ENCODE results near the gene DIRAS2. TPM values are rescaled to one million over a fixed set of nuclear protein-coding genes. Genes with fewer than 3 reads are reported as not detected.

DIRAS2 gene
- total RNA-seq, 4 donors from 2014 or later: 0.32 to 0.73 (median 0.53) TPM

DNA sequence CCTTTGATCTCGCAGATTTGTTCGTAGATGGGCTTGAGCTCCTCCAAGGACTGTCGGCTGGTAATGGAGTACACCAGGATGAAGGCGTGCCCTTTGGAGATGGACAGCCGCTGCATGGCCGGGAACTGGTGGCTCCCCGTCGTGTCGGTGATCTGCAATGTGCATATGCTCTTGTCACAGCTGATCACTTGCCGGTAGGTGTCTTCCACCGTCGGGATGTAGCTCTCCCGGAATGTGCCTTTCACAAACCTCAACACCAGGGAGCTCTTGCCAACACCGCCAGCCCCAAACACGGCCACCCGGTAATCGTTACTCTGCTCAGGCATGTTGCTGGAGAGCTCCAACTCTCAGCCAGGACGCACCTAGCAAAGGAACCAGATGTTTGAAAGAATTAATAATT, 29.1 kb downstream of the DIRAS2 start:
- WGBS: 92% methylated on average over 15 of the region's 18 CpGs
- Histone ChIP-seq H3K4me1 (no peaks in the 10 kb centered on the region), H3K9me3 (no peaks in the 10 kb centered on the region), H3K4me3 (no peak overlapping the region), H3K27me3 (peaks cover 8% of the 10 kb centered on the region), H3K36me3 (no peaks in the 10 kb centered on the region), H3K27ac (no peak overlapping the region)
- no peak for DNase-seq (ENCODE audit: low spot score in 2 of 2)
- no peak for TF ChIP-seq EP300 (IDR thresholded peaks at IDR 0.05)
- no peak for TF ChIP-seq POLR2A (IDR thresholded peaks at IDR 0.05)
- no peak for TF ChIP-seq POLR2AphosphoS5 (IDR thresholded peaks at IDR 0.05)
- TF ChIP-seq, protein P1, sequence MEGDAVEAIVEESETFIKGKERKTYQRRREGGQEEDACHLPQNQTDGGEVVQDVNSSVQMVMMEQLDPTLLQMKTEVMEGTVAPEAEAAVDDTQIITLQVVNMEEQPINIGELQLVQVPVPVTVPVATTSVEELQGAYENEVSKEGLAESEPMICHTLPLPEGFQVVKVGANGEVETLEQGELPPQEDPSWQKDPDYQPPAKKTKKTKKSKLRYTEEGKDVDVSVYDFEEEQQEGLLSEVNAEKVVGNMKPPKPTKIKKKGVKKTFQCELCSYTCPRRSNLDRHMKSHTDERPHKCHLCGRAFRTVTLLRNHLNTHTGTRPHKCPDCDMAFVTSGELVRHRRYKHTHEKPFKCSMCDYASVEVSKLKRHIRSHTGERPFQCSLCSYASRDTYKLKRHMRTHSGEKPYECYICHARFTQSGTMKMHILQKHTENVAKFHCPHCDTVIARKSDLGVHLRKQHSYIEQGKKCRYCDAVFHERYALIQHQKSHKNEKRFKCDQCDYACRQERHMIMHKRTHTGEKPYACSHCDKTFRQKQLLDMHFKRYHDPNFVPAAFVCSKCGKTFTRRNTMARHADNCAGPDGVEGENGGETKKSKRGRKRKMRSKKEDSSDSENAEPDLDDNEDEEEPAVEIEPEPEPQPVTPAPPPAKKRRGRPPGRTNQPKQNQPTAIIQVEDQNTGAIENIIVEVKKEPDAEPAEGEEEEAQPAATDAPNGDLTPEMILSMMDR (IDR thresholded peaks at IDR 0.05): no peak

DNA sequence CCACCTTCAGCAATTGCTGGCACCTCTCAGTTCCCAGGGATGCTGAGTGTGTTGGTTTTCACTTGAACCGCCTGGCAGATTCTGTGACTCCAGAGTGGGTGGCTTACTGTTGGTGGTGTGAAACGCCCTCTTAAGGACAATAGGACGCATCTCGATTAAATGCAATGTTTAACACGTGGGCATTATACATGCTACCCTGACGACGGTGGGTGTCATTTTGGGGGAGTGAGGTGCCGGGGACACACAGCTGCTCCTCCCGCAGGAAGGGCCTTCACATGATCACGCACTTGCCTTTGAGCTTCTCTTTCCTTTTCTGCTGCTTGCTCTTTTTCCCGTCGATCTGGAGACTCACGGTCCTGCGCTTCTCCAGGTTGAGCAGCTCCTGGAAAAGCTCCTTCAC, 29.7 kb downstream of the DIRAS2 start:
- H3K4me3 ChIP-seq: no peak overlapping the region
- TF ChIP-seq POLR2A (IDR thresholded peaks at IDR 0.05) (no peak), POLR2AphosphoS5 (IDR thresholded peaks at IDR 0.05) (no peak), EP300 (IDR thresholded peaks at IDR 0.05) (no peak)
- TF ChIP-seq, protein P1 (IDR thresholded peaks at IDR 0.05): no peak
- H3K4me1 ChIP-seq: no peaks in the 10 kb centered on the region
- H3K9me3 ChIP-seq: no peaks in the 10 kb centered on the region
- no peak for DNase-seq (ENCODE audit: low spot score in 2 of 2)
- no peak overlapping the region for H3K27ac ChIP-seq
- H3K36me3 ChIP-seq: no peaks in the 10 kb centered on the region
- 90% methylated on average over 14 of the region's 14 CpGs for WGBS
- peaks cover 8% of the 10 kb centered on the region for H3K27me3 ChIP-seq

DNA sequence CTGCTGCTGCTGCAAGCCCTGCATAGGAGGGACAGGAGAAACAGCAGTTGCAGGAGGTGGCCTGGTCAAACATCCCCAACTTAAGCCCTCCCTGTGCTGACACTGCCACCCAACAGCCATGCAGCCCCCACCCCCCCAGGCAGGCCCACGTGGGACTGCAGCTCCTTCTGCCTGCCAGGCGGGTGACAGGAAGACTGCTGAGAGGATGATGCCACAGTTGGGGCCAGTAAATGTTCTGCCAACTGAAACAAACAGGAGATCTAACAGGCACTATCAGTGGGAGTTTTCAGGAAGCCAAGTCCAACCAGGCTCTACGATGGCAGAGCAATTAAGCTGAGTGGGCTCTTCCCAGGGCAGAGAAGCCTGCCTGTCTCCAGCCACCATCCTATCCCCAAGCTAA, 31.1 kb downstream of the DIRAS2 start:
- TF ChIP-seq POLR2AphosphoS5 (IDR thresholded peaks at IDR 0.05) (no peak), POLR2A (IDR thresholded peaks at IDR 0.05) (no peak), EP300 (IDR thresholded peaks at IDR 0.05) (no peak)
- TF ChIP-seq, protein P1 (IDR thresholded peaks at IDR 0.05): no peak
- Histone ChIP-seq H3K9me3 (no peaks in the 10 kb centered on the region), H3K27me3 (peaks cover 8% of the 10 kb centered on the region), H3K36me3 (no peaks in the 10 kb centered on the region), H3K4me1 (no peaks in the 10 kb centered on the region), H3K4me3 (no peak overlapping the region), H3K27ac (no peak overlapping the region)
- no peak for DNase-seq (ENCODE audit: low spot score in 2 of 2)
- 52% methylated on average over 2 of the region's 3 CpGs for WGBS

DNA sequence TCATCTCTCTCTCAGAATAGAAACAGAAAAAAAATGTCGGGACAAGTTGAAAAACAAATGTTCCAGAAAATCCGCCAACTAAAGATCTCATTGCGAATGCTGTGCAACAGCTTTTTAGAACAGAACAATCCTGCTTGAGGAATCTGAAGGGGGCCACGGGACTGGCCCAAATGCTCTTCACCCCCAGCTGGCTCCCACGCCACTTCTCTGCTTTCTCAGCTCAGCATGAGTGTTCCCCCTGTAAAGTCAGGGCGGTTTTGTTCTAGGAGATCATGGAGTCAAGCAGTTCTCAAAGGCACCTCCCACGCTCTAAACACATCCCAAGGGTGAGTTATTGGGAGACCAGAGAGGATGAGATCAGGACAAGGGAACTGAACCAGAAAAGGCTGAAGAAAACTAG, 31.5 kb downstream of the DIRAS2 start:
- TF ChIP-seq, protein P1 (IDR thresholded peaks at IDR 0.05): no peak
- no peak for TF ChIP-seq POLR2AphosphoS5 (IDR thresholded peaks at IDR 0.05)
- no peak for TF ChIP-seq POLR2A (IDR thresholded peaks at IDR 0.05)
- TF ChIP-seq EP300 (IDR thresholded peaks at IDR 0.05): no peak
- Histone ChIP-seq H3K27ac (no peak overlapping the region), H3K36me3 (no peaks in the 10 kb centered on the region), H3K27me3 (peaks cover 8% of the 10 kb centered on the region), H3K9me3 (no peaks in the 10 kb centered on the region), H3K4me1 (no peaks in the 10 kb centered on the region), H3K4me3 (no peak overlapping the region)
- DNase-seq (ENCODE audit: low spot score in 2 of 2): no peak
- WGBS: 88% methylated on average over 7 of the region's 7 CpGs

DNA sequence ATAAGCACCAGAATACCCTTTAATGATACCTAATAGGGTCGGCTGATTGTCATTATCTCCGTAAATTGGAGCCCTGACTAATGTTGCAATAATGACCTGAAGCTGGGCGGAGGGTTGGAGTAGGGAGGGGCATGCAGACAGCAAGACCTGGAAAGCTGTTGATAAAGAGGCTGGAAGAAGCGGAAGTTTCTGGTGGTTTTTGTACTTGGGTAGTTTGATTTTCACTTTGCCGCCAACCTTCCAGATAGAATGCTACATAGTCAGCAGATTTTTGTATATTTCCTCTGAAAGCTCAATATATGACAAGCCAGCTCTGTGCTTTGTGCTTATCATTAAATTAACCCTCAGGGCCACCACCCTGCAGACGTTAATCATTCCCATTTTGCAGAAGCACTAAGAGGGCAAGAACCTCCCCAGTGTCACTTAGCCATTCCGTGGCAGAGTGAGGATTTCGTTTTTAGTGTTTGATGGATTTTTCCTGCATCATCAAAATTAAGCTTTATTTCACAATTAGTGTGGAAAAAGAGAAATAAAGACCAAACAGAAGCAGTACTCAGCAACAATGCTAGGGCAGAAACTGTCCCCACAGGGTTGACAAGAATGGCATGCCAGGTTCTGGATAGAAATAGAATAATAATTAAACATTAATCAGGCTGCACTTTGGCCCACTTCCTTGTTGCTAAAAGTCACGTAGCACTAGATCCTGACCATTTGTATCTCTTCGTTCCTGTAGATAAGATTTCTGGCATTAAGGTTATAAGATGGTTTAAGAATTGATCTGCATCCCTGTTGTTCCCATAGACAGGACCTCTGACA, 34.7 kb downstream of the DIRAS2 start:
- 65% methylated on average over 10 of the region's 10 CpGs for WGBS
- Histone ChIP-seq H3K27ac (no peak overlapping the region), H3K9me3 (no peaks in the 10 kb centered on the region), H3K27me3 (peaks cover 9% of the 10 kb centered on the region), H3K4me3 (no peak overlapping the region), H3K4me1 (no peaks in the 10 kb centered on the region), H3K36me3 (no peaks in the 10 kb centered on the region)
- no peak for DNase-seq (ENCODE audit: low spot score in 2 of 2)
- TF ChIP-seq, protein P1 (IDR thresholded peaks at IDR 0.05): no peak
- no peak for TF ChIP-seq EP300 (IDR thresholded peaks at IDR 0.05)
- TF ChIP-seq POLR2AphosphoS5 (IDR thresholded peaks at IDR 0.05): no peak
- TF ChIP-seq POLR2A (IDR thresholded peaks at IDR 0.05): no peak
